Measurements from ENCODE around the gene CCR5AS.

DNA sequence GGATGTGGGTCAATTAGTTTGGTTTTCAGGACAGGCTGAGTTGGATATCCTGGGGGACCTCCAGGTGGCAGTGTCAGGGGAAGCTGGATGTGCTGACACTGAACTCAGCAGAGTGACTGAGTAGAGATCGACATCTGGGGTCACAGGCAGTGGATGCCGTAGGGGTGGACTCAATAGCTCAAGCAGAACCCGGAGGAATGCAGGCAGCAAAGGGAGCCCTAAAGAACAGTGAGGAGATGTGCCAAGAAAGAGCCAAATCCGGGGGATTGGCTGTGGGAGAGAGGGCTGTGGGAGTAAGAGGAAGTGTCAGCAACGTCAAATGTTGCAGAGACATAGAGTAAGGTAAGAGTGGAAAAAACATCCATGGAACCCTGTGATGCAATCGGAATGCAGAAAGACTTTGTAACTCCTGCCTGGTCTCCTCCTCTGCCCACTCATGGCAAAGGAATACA lies 11.6 kb downstream of the CCR5AS start:
- TF ChIP-seq CTCF (IDR thresholded peaks at IDR 0.05) = no peak
- no peak for TF ChIP-seq POLR2A (IDR thresholded peaks at IDR 0.05)
- no peak for TF ChIP-seq POLR2AphosphoS5 (IDR thresholded peaks at IDR 0.05)
